ENCODE measurements around the gene NBEAL2.
A peak's percentile ranks its signal among the peaks of the same experiment; 100 is the strongest.

The NBEAL2 gene

GRCh38 chr3:46943237-46944187 is 36.0 kb upstream of the NBEAL2 start:
- DNase-seq = no peak

DNA sequence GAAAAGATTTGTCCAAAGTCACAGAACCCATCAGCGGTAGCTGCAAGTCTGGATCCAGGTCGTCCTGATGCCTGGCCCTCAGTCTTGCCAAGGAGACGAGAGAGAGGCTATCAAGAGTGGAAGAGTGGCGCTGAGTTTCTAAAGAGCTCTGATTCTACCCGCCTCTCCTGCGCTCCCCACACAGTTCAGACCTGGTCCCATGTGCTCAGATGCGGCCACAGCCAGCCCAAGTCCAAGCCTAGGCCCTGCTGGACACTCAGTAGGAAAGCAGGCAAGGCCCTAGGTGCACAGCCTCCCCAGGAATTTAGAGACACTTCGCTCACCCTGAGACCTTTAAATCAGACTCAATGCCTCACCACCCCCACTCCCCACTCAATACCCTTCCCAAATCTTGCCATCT is 35.3 kb upstream of the NBEAL2 start:
- DNase-seq = no peak

GRCh38 chr3:46946416-46946815 is 33.0 kb upstream of the NBEAL2 start:
- DNase-seq = peak in 1 of 4 experiments; percentile 60

DNA sequence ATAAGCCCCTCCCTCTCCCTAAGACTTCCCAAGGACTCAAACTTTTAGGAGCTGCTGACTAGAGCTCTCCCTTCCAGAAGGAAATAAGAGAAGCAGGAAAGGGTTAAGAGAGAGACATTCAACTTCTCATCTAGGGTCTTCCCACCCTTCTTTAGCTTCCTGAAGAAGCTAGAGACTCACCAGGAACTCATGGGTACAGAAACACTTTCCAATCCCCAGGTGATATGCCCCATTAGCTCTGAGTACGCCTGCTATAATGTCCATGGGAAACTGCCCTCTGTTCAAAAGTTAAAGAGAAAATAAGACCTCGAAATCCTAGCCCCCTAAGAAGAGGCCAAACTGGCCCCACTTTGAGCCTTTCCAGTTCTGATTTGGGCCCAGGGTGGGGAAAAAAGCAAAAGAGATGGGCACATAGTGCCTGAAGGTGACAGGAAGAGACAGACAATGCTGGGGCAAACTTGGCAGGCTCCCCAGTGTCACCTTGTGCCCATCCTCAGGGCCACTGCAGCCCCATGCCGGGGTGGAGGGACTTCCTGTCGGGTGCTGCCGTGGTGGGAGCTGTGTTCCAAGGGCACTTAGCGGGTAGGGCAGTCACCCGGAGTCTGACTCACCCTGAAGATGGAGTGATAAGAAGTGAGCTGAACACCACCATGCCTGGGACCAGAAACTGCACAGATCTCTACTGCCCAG is 32.5 kb upstream of the NBEAL2 start:
- peak in 3 of 4 experiments; percentile 36 to 60 (median 50) for DNase-seq

DNA sequence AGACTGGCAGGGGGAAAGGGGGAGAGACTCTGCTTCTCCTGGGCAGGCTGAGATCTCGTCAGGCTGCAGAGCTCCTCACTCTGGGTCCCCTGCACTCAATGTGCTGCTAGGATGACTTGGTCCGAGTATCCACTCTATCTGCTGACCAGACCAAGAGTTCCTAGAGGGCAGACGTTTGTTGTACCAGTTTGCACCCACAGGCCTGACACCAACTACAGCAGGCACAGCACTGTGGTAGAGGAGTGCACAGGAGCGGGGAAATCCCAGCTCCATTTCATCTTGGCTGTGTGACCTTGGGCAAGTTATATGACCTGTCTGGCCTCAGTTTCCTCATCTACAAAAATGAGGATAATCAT is 31.9 kb upstream of the NBEAL2 start:
- no peak for DNase-seq

DNA sequence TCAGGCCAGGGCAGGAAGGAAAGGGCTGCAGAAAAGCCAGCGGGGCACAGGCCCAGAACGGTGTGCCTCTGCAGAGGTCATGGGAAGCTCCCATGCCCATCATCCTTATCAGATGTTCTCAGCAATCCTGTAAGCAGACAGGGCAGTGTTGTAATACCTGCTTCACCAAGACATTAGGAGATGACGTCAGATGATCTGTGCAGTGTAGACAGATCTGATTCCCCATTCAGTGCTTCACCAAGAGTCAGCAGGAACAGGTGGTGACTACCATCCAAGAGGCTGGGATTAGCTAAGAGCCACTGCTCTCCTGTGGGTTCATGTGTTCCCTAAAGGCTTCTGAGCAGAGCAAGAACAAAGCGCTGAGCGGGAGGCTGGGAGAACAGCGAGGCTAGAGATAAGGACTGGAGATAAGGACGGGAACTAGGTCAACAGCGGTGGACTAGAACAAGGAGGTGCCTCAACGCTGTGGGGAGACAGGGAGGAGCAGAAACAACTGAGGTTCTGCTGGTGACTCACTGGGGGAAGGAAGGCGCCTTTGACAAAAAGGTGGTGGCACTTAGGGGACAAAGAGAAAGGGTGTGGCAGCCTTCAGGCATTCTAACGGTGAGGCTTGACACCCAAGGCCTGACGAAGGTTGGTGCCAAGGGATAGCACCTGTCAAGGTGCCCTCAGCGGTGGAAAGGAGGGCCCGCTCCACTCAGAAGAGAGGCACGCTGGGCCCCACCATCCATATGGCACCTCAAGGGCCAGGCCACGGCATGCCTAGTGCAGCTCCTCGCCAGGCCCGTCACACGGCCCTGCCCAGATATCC is 31.3 kb upstream of the NBEAL2 start:
- peak; percentile 76 to 95 (median 88) for DNase-seq

GRCh38 chr3:46948830-46949671 is 30.4 kb upstream of the NBEAL2 start:
- peak; percentile 77 to 90 (median 88) for DNase-seq

DNA sequence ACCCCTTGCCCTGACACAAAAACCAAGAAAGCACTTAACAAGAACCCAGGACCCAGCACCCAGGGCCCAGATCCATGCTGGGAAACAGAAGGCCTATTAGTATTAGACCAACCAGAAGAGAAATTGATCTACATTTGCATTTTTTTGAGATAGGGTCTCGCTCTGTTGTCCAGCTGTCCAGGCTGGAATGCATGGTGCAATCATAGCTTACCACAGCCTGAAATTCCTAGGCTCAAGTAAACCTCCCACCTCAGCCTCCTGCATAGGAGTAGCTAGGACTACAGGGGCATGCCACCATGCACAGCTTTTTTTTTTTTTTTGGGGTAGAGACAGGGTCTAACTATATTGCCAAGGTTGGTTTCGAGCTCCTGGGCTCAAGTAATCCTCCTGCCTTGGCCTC is 29.3 kb upstream of the NBEAL2 start:
- DNase-seq = peak in 1 of 4 experiments; percentile 2

- DNase-seq = peak in 3 of 4 experiments; percentile 23 to 58 (median 52)
These were observed 28.7 kb upstream of the NBEAL2 start for GRCh38 chr3:46950650-46951241.

DNA sequence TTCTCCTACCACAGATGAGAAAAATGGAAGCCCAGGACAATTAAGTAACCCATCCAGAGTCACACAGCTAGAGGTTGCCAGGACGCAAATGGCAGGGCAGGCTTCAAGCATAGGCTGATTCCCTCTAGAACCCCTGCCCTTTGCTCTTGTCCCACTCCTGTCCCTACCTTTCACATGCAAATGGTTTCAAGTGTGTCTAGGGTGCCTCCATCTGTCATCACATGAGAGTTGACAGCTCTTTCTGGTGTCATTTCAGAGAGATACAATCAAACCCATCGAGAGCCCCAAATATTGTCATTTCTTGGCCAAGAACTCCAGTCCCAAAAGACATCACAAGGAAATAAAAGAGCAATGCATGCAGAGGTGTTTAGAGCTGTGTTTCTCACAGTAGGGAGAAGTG is 26.7 kb upstream of the NBEAL2 start:
- no peak for DNase-seq

DNA sequence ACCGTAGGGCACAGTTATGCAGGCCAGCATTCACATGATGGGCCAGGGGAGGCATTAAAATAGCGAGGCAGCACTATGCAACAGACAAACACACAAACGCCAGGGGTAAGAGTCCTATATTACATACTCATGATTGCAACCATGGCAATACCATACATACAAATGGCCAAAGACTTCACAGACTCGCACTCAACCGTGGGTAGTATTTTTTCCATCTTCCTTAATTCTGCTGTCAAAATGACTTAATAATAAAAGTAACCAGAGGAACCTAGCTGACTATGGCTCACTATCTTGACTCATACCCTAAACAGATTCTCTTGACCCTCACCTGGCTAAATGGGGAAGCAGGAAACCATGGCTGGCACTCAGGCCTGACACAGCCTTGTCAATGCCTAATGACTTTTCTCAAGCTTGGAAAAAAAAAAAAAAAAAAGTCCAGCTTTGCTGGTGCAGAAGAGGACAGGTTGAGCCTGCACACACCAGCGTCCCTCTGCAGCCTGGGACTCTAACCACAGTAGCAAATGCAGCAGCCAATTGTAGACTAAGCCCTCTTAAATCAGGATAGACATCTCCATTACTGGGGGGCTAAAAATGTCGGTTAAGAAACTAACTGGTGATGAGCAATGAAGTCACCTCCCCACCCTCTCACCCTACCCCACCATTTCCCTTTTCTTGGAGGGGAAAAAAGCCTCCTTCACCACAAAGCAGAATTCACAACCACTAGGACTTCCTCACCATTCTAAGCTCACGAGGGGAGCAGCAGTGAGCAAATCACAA is 26.0 kb upstream of the NBEAL2 start:
- DNase-seq = peak; percentile 68 to 90 (median 82)

DNA sequence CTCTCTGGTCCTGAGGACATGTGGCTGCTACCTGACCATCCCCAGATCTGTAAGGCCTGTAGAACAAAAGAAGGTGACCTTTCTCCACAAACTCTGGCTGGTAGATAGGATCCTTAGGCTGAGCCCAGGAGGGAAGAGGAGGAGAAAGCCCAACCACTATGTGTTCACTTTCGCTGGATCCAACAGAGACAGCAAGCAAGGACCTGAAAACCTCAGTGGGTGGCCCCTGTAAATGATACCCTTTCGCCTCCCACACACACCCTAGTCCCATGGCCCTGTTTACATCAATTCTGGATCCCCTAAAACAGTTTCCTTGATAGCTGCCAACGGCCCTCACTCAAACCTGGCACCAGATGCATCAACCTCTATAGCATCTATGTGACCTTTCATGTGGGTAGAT is 25.3 kb upstream of the NBEAL2 start:
- peak in 1 of 4 experiments; percentile 36 for DNase-seq

GRCh38 chr3:46955157-46955556 is 24.3 kb upstream of the NBEAL2 start:
- DNase-seq = peak in 1 of 4 experiments; percentile 13

DNA sequence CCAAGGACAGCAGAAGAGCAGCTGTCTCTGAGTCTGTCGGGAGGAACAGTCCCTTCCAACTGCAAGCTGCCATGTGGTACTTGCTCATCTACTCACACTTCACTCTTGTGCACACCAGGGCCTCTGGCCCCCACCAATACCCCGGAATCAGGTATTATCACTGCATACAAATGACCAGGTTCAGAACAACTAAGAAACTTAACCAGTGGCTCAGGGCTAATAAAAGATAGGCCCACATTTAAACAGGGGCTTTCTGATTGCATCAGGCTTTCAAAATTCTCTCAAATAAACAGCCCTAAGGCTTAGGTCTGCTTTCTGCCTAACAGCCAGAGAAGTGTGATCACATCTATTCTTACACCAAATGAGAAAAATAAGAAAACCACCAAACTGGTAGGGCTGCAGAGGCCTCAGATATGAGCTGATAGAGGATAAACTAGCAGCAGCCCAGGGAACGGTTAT is 23.6 kb upstream of the NBEAL2 start:
- DNase-seq = peak in 1 of 4 experiments; percentile 37

- peak in 3 of 4 experiments; percentile 17 to 52 (median 40) for DNase-seq
These were observed 22.2 kb upstream of the NBEAL2 start for GRCh38 chr3:46957092-46957820.

GRCh38 chr3:46958467-46959160 is 20.9 kb upstream of the NBEAL2 start:
- no peak for DNase-seq

DNA sequence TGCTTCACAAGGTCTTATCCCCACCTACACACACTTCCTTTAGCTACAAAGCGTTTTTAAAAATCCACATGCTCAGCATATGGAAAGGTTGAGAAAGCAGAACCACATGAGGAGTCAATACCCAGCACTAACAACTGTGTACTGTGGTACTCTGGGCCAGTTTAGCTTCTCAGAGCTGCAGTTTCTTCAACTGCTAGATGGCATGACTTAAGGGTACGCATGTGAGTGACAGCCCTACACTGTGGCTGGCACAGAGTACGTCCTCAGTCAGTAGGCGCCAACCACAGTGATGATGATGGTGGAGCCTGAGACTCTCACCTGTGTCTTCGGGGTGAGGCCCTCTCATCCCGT is 20.3 kb upstream of the NBEAL2 start:
- peak; percentile 52 to 86 (median 77) for DNase-seq

DNA sequence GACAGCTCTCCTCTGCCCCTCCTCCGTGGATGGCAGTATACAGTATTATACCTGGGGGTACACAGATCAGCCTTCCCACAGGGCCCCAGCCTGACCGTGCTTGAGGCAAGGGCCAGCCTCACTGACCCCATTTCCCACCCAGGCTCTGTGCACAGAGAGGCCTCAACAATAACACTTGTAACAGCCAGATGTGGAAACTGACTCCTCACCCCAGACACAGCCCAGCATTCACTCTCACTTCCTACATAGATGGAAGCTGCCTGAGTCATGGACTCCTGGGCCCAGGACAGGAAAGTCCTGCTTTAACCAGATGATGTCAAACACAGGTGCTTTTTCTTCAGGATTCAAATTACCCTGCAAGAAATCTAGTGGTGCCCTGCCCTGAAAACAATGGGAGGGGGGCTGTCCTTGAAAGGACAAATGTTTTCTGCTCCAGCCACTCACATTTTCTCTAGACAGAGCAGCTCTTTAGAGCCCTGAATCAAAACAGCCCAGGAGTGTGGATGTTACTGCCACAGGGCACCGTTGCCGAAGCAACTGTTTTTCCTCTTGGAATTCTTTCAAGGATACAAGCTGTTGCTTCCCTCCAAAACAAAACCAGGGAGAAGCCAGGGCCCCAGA is 19.3 kb upstream of the NBEAL2 start:
- DNase-seq = peak in 3 of 4 experiments; percentile 66 to 70 (median 67)

- DNase-seq = no peak
These were observed 18.6 kb upstream of the NBEAL2 start for GRCh38 chr3:46960835-46961234.
